Measurements from ENCODE around the gene ADAM11.
"Not testable (repeated sequence)": the region's sequence is repeated elsewhere in the genome, so short reads cannot be mapped to it uniquely, and the experiment has no call there.

ADAM11 gene

GRCh38 chr17:44758414-44759085 lies at the start of gene ADAM11:
TSS of gene ADAM11 (plus strand) at chr17:44758988. CDS start at chr17:44759200, 212 bp downstream.
- DNase-seq (ENCODE audit: low spot score), result no peak

- no peak for DNase-seq (ENCODE audit: low spot score)
These were observed 39.3 kb upstream of the ADAM11 start for GRCh38 chr17:44719444-44719843.

GRCh38 chr17:44722254-44722653 lies 36.5 kb upstream of the ADAM11 start:
- no peak for DNase-seq (ENCODE audit: low spot score)

- DNase-seq (ENCODE audit: low spot score), result not testable (repeated sequence)
These were observed 32.7 kb upstream of the ADAM11 start for GRCh38 chr17:44726121-44726520.

- DNase-seq (ENCODE audit: low spot score), result no peak
These were observed 25.0 kb upstream of the ADAM11 start for GRCh38 chr17:44733753-44734152.

GRCh38 chr17:44734272-44734671 lies 24.5 kb upstream of the ADAM11 start:
- no peak for DNase-seq (ENCODE audit: low spot score)

- peak; percentile 4 for DNase-seq (ENCODE audit: low spot score)
These were observed 22.1 kb upstream of the ADAM11 start for GRCh38 chr17:44736551-44737240.

GRCh38 chr17:44738214-44738906 lies 20.4 kb upstream of the ADAM11 start:
- no peak for DNase-seq (ENCODE audit: low spot score)

GRCh38 chr17:44741316-44741715 lies 17.5 kb upstream of the ADAM11 start:
- no peak for DNase-seq (ENCODE audit: low spot score)

- DNase-seq (ENCODE audit: low spot score), result no peak
These were observed 13.5 kb upstream of the ADAM11 start for GRCh38 chr17:44745301-44745700.

- not testable (repeated sequence) for DNase-seq (ENCODE audit: low spot score)
These were observed 13.1 kb upstream of the ADAM11 start for GRCh38 chr17:44745738-44746137.

GRCh38 chr17:44747566-44747965 lies 11.2 kb upstream of the ADAM11 start:
- DNase-seq (ENCODE audit: low spot score), result no peak

- no peak for DNase-seq (ENCODE audit: low spot score)
These were observed 9.5 kb upstream of the ADAM11 start for GRCh38 chr17:44749076-44749979.

GRCh38 chr17:44749980-44750318 lies 8.8 kb upstream of the ADAM11 start:
- no peak for DNase-seq (ENCODE audit: low spot score)

- no peak for DNase-seq (ENCODE audit: low spot score)
These were observed 7.5 kb upstream of the ADAM11 start for GRCh38 chr17:44751331-44751730.

GRCh38 chr17:44751806-44752205 lies 7.0 kb upstream of the ADAM11 start:
- DNase-seq (ENCODE audit: low spot score), result no peak

GRCh38 chr17:44752953-44753861 lies 5.6 kb upstream of the ADAM11 start:
- DNase-seq (ENCODE audit: low spot score), result no peak

GRCh38 chr17:44754276-44754675 lies 4.5 kb upstream of the ADAM11 start:
- no peak for DNase-seq (ENCODE audit: low spot score)

- not testable (repeated sequence) for DNase-seq (ENCODE audit: low spot score)
These were observed 3.6 kb upstream of the ADAM11 start for GRCh38 chr17:44755180-44755579.

- no peak for DNase-seq (ENCODE audit: low spot score)
These were observed 1.5 kb upstream of the ADAM11 start for GRCh38 chr17:44757045-44757917.
